Left lung (tissue), 10 donors: ENCODE data around the gene PHACTR2. TPM values are rescaled to one million over a fixed set of nuclear protein-coding genes. Genes with fewer than 3 reads are reported as not detected.

Source experiments
- ATAC-seq: fragments of 200-7000 bp; cut with Tn5 transposase; one replicate; pipeline ENCODE4 v1.9.1; 2020; ENCODE audit warnings: moderate library complexity
- DNase-seq, 4 donors: peaks; one replicate each; pipeline ENCODE4 v3.0.0-alpha.2; 2013 to 2020
- H3K27ac ChIP-seq, 2 donors: fragments of 200-600 bp; sonication (generic) in 1 of 2; one replicate each; pipeline versions ENCODE4 v1.5.0 to v1.8.0; 2020 to 2021
- H3K27me3 ChIP-seq, 2 donors: fragments of 200-600 bp; sonication (generic) in 1 of 2; one replicate each; pipeline versions ENCODE4 v1.5.0 to v1.8.0; 2020 to 2021
- H3K36me3 ChIP-seq, 2 donors: fragments of 200-600 bp; sonication (generic) in 1 of 2; one replicate each; pipeline versions ENCODE4 v1.5.0 to v1.8.0; 2020 to 2021
- H3K4me1 ChIP-seq, 2 donors: fragments of 200-600 bp; one replicate each; pipeline ENCODE4 v1.8.0; 2021
- H3K4me3 ChIP-seq, 2 donors: fragments of 200-600 bp; sonication (generic) in 1 of 2; one replicate each; pipeline versions ENCODE4 v1.5.0 to v1.8.0; 2020 to 2021; ENCODE audit warnings: mild to moderate bottlenecking in 1 of 2
- H3K9me3 ChIP-seq, 2 donors: fragments of 200-600 bp; sonication (generic) in 1 of 2; one replicate each; pipeline versions ENCODE4 v1.5.0 to v1.8.0; 2020 to 2021
- intact Hi-C, 2 donors: fragments of 100-400 bp; cut with DNase I; formaldehyde crosslinking; loops; one replicate each; pipeline versions ENCODE4 v1.11.2 to v1.14.2; 2022
- polyA plus RNA-seq, 6 donors: library from polyadenylated mRNA; unstranded; fragments of 120-200 nt; gene quantifications; one replicate each; pipeline ENCODE4 v1.2.1, GENCODE V29; 2013; ENCODE audit not compliant: insufficient read length in 6 of 6
- total RNA-seq, 2 donors: library from RNA; stranded (reverse); fragmentation: NEBNext Ultra II Directional; extraction: Animal tissue kit (Norgen Biotek cat#: 25700); gene quantifications; one replicate each; pipeline ENCODE4 v1.2.1, GENCODE V29; 2021
- TF ChIP-seq, protein P1 (sequence below), 2 donors: fragments of 200-600 bp; sonication (generic) in 1 of 2; IDR thresholded peaks; one replicate each; pipeline versions ENCODE4 v1.5.0 to v1.8.0; 2021; ENCODE audit warnings: antibody characterized with exemption in 2 of 2
- donor health status: DM: no; HTN: yes; CAD: no.
- donor health status: DM: no; HTN: no; CAD: no.

Gene PHACTR2
- total and polyA plus RNA-seq, 8 donors = 43.7 to 71.1 (median 49.8) TPM

- intact Hi-C loops = no loop called here
- Histone ChIP-seq H3K27ac (peak overlapping the region; percentile 95 to 96), H3K4me1 (peaks cover 7 to 53% of the 10 kb centered on the region in 2 donors), H3K4me3 (peak overlapping the region; percentile 84 to 85), H3K27me3 (no peaks in the 10 kb centered on the region), H3K9me3 (peaks cover 0 to 3% of the 10 kb centered on the region in 2 donors), H3K36me3 (no peaks in the 10 kb centered on the region)
- DNase-seq = no peak
- no peak for ATAC-seq
- TF ChIP-seq, protein P1, sequence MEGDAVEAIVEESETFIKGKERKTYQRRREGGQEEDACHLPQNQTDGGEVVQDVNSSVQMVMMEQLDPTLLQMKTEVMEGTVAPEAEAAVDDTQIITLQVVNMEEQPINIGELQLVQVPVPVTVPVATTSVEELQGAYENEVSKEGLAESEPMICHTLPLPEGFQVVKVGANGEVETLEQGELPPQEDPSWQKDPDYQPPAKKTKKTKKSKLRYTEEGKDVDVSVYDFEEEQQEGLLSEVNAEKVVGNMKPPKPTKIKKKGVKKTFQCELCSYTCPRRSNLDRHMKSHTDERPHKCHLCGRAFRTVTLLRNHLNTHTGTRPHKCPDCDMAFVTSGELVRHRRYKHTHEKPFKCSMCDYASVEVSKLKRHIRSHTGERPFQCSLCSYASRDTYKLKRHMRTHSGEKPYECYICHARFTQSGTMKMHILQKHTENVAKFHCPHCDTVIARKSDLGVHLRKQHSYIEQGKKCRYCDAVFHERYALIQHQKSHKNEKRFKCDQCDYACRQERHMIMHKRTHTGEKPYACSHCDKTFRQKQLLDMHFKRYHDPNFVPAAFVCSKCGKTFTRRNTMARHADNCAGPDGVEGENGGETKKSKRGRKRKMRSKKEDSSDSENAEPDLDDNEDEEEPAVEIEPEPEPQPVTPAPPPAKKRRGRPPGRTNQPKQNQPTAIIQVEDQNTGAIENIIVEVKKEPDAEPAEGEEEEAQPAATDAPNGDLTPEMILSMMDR (IDR thresholded peaks at IDR 0.05) = no peak
Observed at GRCh38 chr6:143677577-143677890, 231 bp upstream of the PHACTR2 start.

DNA sequence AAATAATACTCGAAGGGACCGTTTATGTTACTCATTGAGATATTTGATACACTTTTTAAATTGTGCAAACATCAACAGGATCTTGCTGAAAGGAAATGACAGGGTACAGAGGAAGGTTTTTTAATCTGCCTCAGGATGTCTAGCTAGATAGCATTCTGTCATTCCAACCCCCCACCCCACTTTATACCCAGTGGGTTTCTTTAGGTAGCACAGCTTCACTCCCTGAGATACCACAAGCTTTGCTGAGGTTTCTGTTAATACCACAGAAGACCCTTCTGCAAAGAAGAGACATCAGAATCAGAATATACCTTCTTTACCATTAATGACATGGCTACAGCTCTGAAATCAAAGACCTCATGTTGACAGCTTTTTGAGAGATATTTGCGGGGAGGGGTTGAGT, 1.3 kb downstream of the PHACTR2 start:
- DNase-seq (no peak), ATAC-seq (no peak)
- H3K9me3 ChIP-seq = peaks cover 0 to 8% of the 10 kb centered on the region in 2 donors
- H3K36me3 ChIP-seq = no peaks in the 10 kb centered on the region
- peak overlapping the region; percentile 95 to 96 for H3K27ac ChIP-seq
- TF ChIP-seq, protein P1 (IDR thresholded peaks at IDR 0.05) = no peak
- peak overlapping the region; percentile 84 to 85 for H3K4me3 ChIP-seq
- H3K27me3 ChIP-seq = no peaks in the 10 kb centered on the region
- peaks cover 7 to 45% of the 10 kb centered on the region in 2 donors for H3K4me1 ChIP-seq
- intact Hi-C loops = no loop called here

- no peak for DNase-seq
Observed at GRCh38 chr6:143680141-143680540, 2.4 kb downstream of the PHACTR2 start.

DNA sequence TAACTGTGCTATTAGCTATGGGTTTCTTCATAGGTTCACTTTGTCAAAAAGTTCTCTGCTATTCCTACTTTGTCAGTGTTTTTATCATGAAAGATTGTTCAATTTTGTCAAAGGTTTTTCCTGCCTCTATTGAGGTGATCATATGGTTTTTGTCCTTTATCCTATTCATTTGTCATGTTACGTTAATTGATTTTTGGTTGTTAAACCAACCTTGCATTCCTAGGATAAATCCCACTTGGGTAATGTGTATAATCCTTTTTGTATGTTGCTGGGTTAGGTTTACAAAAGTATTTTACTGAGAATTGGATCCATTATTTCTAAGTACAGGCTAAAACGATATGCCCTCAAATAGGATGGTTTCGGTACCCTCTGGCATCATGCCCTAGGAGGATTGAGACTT, 5.0 kb downstream of the PHACTR2 start:
- no peaks in the 10 kb centered on the region for H3K27me3 ChIP-seq
- intact Hi-C loops = no loop called here
- H3K4me1 ChIP-seq = peaks cover 7 to 37% of the 10 kb centered on the region in 2 donors
- no peak for DNase-seq
- peaks cover 0 to 8% of the 10 kb centered on the region in 2 donors for H3K9me3 ChIP-seq
- no peak overlapping the region for H3K27ac ChIP-seq
- ATAC-seq = no peak
- TF ChIP-seq, protein P1 (IDR thresholded peaks at IDR 0.05) = no peak
- no peaks in the 10 kb centered on the region for H3K36me3 ChIP-seq
- H3K4me3 ChIP-seq = no peak overlapping the region

More at GRCh38 chr6:143680141-143680540, 2.4 kb downstream of the PHACTR2 start:
- Histone ChIP-seq H3K27ac (peak overlapping the region in 1 of 2 donors; percentile 96), H3K4me1 (peaks cover 7 to 40% of the 10 kb centered on the region in 2 donors), H3K36me3 (no peaks in the 10 kb centered on the region), H3K9me3 (peaks cover 0 to 8% of the 10 kb centered on the region in 2 donors), H3K4me3 (peak overlapping the region; percentile 84 to 85), H3K27me3 (no peaks in the 10 kb centered on the region)
- intact Hi-C loops = no loop called here
- ATAC-seq = no peak
- TF ChIP-seq, protein P1 (IDR thresholded peaks at IDR 0.05) = no peak

DNA sequence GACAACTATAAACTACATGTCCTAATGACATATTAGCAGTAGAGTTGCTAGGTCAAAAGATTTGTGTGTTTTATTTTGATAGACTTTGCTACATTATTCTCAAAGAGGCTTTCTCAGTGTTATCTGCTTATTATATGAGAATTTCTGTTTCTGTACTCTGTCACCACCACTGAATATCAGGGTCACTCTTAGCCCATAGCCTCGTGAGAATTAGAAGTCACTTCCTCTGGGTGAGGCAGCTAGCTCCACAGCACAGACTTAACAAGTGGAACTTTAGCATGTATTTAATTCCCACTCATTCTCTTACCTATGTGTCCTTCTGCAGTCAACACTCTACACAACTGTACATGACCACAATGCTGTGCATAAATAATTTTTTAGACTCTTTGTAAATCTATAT, 6.7 kb downstream of the PHACTR2 start:
- intact Hi-C loops = no loop called here
- TF ChIP-seq, protein P1 (IDR thresholded peaks at IDR 0.05) = no peak
- DNase-seq = no peak
- ATAC-seq = peak; percentile 30
- H3K4me3 ChIP-seq = no peak overlapping the region
- no peaks in the 10 kb centered on the region for H3K27me3 ChIP-seq
- H3K4me1 ChIP-seq = peaks cover 7 to 34% of the 10 kb centered on the region in 2 donors
- H3K27ac ChIP-seq = no peak overlapping the region
- H3K36me3 ChIP-seq = no peaks in the 10 kb centered on the region
- H3K9me3 ChIP-seq = peaks cover 0 to 8% of the 10 kb centered on the region in 2 donors
